GM23248 (cell line): ENCODE results near the gene PPP1R2.

Experiments used
- EZH2 ChIP-seq: fragments of 200-600 bp; sonication (generic); IDR thresholded peaks from 2 replicates; pipeline ENCODE4 v1.6.1; 2018; ENCODE audit warnings: antibody characterized with exemption, mild to moderate bottlenecking; ENCODE audit not compliant: insufficient read depth, poor library complexity, severe bottlenecking
- EZH2phosphoT487 ChIP-seq: fragments of 200-600 bp; sonication (generic); IDR thresholded peaks from 2 replicates; pipeline ENCODE4 v1.6.1; 2018; ENCODE audit warnings: antibody characterized with exemption, moderate library complexity, mild to moderate bottlenecking, low read depth; ENCODE audit not compliant: insufficient read depth

DNA sequence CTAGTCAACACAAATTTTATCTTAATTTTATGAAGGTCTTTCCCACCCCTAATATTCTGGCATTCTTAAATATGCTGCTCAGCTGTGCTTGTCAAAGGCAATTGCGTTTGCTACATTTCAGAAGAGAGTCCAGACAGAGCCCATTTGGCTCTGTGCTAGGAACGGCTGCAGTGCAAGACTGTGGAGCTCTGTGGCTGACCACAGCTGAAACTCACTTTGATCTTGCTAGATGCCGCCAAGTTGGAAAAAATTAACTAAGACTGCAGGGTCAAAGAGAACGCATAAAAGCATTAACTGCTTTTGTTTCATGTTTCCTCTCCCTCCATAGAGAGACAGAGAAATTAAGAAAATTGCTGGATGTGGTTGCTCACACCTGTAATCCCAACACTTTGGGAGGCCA lies 7.6 kb upstream of the PPP1R2 start:
- no peak for TF ChIP-seq EZH2
- TF ChIP-seq EZH2phosphoT487: no peak
